Peyer's patch (tissue), 4 donors: ENCODE results near the gene CD72.

Experiments used
- CTCF ChIP-seq, 6 experiments: fragments of 450-650 bp in 4 of 6; fragments of 200-600 bp in 2 of 6; sonication (generic) in 1 of 6; IDR thresholded peaks; one replicate each; pipeline ENCODE4 v1.5.1; 2017 to 2019; ENCODE audit warnings: antibody characterized with exemption in 6 of 6, mild to moderate bottlenecking in 3 of 6, moderate library complexity in 1 of 6
- POLR2A ChIP-seq, 2 donors: fragments of 450-650 bp; IDR thresholded peaks; one replicate each; pipeline ENCODE4 v1.5.1; 2017; ENCODE audit warnings: antibody characterized with exemption in 2 of 2, mild to moderate bottlenecking in 2 of 2, moderate library complexity in 2 of 2

GRCh38 chr9:35656831-35657545 is 38.8 kb upstream of the CD72 start:
- TF ChIP-seq CTCF (IDR thresholded peaks at IDR 0.05) (no peak), POLR2A (IDR thresholded peaks at IDR 0.05) (no peak)
